A549 treated with CORT108297 at 1 μM for 4 hours (cell line): Measurements from ENCODE around the gene NDUFB4. TPM values are rescaled to one million over a fixed set of nuclear protein-coding genes. Genes with fewer than 3 reads are reported as not detected.

Experiments used
- total RNA-seq: library from RNA; stranded (reverse); fragments of 200-300 nt; extraction: Qiagen RNA extraction; gene quantifications from 5 replicates; pipeline ENCODE4 v1.2.3, GENCODE V29; 2022

NDUFB4 gene
- 200 to 326 TPM (median 213 TPM) in 5 replicates for total RNA-seq

GRCh38 chr3:120596116-120596852, at the start of gene NDUFB4:
NDUFB4 (plus strand) TSS chr3:120596336; CDS start chr3:120596360, 24 bp downstream.

Other genes starting within 250 kb of the NDUFB4 start
- gene LRRC58, start 247.0 kb upstream of the NDUFB4 start, total RNA-seq: 14.5 to 16.1 TPM (median 15.2 TPM) in 5 replicates
- 49.9 to 91.3 TPM (median 71.1 TPM) in 5 replicates for gene FSTL1, start 145.3 kb upstream of the NDUFB4 start, total RNA-seq
- 14.2 to 21.1 TPM (median 16.4 TPM) in 5 replicates for gene HGD, start 85.9 kb downstream of the NDUFB4 start, total RNA-seq
- 14.5 to 24.7 TPM (median 16.1 TPM) in 5 replicates for gene RABL3, start 146.2 kb downstream of the NDUFB4 start, total RNA-seq
- gene GTF2E1, start 146.4 kb downstream of the NDUFB4 start, total RNA-seq: 11.7 to 17.0 TPM (median 12.7 TPM) in 5 replicates